ENCODE measurements around the gene OGFOD3. TPM values are rescaled to one million over a fixed set of nuclear protein-coding genes. Genes with fewer than 3 reads are reported as not detected.
"Not testable (repeated sequence)": the region's sequence is repeated elsewhere in the genome, so short reads cannot be mapped to it uniquely, and the experiment has no call there.

The OGFOD3 gene
- total RNA-seq, 1 experiment from 2014 or later = 40.8 TPM

DNA sequence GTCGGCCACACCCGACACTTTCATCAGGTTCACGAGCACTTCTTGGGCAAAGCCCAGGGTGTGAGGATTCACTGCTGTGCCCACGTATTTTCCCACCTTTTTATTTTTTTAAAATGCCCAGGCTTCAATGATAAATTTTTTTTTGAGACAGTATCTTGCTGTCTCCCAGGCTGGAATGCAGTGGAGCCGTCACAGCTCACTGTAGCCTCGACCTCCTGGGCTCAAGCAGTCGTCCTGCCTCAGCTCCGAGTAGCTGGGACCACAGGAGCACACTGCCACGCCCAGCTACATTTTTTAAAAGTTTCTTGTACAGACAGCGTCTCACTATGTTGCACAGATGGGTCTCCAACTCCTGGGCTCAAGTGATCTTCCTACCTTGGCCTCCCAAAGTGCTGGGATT lies 29.0 kb downstream of the OGFOD3 start:
- no peak for DNase-seq (ENCODE audit: low read depth)

- DNase-seq (ENCODE audit: low read depth) = no peak
These were observed 29.5 kb downstream of the OGFOD3 start for GRCh38 chr17:82388922-82389283.

DNA sequence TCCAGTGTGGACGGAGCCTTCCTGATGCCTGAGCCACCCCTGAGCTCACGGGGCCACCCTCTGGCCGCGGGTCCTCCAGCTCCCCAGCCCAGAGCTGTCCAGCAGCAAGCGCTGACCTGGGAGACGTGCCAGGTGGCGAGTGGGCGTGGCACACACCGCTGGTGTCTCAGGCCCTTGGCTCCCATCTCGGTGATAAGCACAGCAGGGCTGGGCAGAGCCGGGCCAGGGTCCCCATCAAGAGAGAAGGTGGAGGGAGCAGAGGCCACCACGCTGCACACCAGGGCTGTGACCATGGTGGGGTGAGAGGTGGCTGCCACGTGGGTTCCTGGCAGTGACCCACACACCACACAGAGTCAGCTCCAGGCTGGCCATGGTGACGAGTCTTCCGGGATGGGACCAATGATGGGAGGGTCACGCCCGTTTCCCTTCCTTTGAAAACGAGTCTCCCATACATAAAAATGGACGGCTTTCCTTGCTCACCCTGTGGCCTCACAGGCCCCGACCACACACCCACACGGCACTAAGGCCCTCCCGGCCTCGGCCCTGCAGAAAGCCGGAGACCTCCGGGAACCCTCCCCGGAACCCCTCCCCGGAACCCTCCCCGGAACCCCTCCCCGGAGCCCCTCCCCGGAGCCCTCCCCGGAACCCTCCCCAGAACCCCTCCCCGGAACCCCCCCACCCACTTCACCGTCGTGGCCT lies 30.0 kb downstream of the OGFOD3 start:
- DNase-seq (ENCODE audit: low read depth) = peak; percentile 18

DNA sequence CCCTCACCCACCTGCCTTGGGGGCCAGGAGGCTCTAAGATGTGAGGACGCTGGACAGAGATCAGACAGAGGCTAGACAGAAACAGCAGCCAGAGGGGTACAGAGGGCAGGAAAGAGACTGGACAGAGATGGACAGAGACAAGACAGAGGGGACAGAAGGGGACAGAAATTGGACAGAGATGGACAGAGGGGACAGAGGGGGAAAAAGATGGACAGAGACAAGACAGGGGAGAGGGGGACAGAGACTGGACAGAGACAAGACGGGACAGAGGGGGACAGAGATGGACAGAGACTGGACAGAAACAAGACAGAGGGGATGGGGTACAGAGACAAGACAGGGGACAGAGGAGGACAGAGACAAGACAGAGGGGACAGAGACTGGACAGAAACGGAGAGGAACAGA lies 30.7 kb downstream of the OGFOD3 start:
- DNase-seq (ENCODE audit: low read depth) = no peak

- no peak for DNase-seq (ENCODE audit: low read depth)
These were observed 31.3 kb downstream of the OGFOD3 start for GRCh38 chr17:82386881-82387704.

DNA sequence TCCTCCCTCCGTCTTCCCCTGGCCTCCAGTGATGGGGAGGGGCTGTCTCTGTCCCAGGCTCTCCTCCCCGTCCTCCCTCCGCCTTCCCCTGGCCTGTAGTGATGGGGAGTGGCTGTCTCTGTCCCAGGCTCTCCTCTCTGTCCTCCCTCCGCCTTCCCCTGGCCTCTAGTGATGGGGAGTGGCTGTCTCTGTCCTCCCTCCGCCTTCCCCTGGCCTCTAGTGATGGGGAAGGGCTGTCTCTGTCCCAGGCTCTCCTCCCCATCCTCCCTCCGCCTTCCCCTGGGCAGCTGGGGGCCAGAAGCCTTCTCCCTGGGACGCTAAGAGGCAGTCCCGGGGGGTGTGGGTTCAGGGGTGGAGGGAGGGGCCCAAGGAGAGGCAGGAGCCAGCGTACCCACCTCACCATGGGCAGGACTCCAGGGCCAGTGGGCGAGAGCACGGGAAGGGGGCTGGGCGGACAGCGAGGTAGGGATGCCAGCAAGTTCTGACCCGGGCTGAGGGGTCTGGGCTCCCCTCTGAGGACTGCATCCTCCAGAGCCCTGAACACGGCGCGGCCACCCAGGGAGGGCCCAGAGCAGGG lies 32.0 kb downstream of the OGFOD3 start:
- no peak for DNase-seq (ENCODE audit: low read depth)

GRCh38 chr17:82385559-82386254 lies 32.7 kb downstream of the OGFOD3 start:
- no peak for DNase-seq (ENCODE audit: low read depth)

- peak; percentile 20 for DNase-seq (ENCODE audit: low read depth)
These were observed 33.5 kb downstream of the OGFOD3 start for GRCh38 chr17:82384730-82385481.

DNA sequence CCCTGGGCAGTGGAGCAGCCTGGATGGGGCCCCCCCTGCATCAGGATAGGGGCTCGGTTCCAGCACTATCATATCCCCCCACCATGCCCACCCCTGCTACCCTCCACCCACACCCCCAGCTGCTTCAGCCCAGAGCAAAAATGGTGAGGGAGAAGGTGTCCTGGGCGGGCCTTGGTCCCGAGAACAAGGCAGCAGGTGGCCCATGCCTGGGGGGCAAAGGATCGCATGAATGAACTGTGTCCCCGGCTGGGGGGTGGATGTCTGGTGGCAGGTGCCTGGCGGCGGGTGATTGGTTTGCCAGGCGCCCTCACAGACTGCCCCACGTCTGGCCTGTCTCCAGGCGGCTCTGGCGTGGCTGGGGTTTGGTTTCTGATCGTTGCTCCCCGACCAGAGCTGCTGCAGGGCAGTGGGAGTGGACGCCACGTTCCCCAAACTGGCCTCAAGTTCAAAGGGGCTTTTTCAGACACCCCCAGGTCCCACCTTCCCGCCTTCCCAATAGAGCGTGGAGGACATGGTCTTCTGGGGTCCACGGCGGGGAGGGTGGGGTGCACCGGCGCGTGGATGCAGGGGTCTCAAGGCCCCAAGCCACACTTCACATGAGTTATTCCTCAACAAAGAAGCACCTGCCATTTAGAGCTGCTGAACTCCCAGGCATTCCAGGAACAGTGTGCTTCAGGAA lies 34.2 kb downstream of the OGFOD3 start:
- DNase-seq (ENCODE audit: low read depth) = no peak

GRCh38 chr17:82383411-82383810 lies 35.0 kb downstream of the OGFOD3 start:
- no peak for DNase-seq (ENCODE audit: low read depth)

DNA sequence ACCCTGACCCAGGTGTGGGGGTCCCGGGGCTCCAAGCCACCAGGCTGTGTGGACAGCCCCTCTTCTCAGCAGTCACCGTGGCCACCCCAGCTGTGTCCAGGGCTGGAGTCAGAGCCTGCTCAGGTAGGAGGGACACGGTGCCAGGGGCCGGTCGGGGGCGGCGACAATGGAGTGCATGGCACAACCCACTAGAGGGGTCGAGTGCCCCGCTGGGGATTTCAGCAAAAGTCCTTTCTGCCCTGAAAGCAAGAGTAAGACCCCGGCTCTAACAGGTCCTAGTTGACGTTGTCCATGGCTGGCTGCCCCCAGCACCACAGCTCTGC lies 35.5 kb downstream of the OGFOD3 start:
- no peak for DNase-seq (ENCODE audit: low read depth)

GRCh38 chr17:82382220-82382932 lies 36.0 kb downstream of the OGFOD3 start:
- not testable (repeated sequence) for DNase-seq (ENCODE audit: low read depth)

DNA sequence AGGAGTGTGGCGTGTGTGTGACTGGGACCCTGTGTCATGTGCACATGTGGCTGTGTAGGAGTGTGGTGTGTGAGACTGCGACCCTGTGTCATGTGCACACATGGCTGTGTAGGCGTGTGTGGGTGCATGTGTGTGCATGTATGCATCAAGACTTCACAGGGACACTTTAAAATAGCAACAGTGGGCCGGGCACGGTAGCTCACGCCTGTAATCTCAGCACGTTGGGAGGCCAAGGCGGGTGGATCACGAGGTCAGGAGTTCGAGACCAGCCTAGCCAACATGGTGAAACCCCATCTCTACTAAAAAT lies 36.7 kb downstream of the OGFOD3 start:
- not testable (repeated sequence) for DNase-seq (ENCODE audit: low read depth)

- DNase-seq (ENCODE audit: low read depth) = no peak
These were observed 37.3 kb downstream of the OGFOD3 start for GRCh38 chr17:82380860-82381702.

DNA sequence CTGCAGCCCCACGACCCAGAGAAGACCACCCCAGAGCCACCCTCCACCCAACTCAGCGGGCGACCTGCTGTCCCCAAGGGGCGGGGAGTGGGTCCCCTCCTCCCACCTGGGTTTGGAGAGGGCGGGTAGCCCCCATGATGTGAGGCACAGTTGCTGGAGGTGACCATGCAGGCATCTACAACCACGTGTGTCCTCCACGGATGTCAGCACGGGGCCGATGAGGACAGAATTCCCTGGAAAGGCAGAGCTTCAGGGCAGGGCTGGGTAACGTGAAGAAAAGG lies 39.7 kb downstream of the OGFOD3 start:
- no peak for DNase-seq (ENCODE audit: low read depth)

DNA sequence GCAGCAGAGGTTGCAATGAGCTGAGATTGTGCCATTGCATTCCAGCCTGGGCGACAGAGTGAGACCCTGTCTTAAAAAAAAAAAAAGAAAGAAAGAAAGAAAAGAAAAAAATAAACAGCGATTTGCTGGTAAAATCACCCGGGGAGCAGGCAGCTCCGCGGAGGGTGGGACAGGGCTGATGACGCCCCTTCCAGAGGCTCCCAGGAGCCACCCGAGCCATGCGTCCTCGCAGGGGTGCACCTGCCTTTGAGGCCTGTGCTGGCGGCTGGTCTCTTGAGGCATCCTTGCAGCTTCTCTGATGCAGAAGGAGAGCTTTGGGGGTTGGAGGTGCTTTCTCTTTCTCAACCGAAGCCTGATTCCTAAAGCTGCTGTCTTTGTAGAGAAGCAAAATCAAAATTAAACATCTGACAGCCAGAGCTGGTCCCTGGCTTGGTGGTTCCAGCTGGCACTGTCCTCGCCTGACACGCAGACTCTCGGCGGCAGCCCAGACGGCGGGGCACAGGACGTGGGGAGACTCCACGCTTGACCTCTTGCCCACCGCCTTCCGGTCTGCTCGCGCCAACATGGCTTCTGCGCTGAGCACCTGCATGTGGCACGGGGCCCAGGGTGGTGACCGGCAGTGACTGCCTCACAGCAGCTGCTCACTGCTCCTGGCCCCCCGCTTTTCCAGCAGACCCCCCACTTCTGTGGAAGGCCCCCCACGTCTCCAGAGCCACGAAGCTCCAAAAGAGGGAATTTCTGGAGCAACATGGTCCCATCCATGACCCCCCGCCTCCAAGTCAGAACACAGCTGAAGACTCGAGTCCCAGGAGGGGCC lies 40.3 kb downstream of the OGFOD3 start:
- DNase-seq (ENCODE audit: low read depth) = no peak

GRCh38 chr17:82377294-82377693 lies 41.1 kb downstream of the OGFOD3 start:
- not testable (repeated sequence) for DNase-seq (ENCODE audit: low read depth)

DNA sequence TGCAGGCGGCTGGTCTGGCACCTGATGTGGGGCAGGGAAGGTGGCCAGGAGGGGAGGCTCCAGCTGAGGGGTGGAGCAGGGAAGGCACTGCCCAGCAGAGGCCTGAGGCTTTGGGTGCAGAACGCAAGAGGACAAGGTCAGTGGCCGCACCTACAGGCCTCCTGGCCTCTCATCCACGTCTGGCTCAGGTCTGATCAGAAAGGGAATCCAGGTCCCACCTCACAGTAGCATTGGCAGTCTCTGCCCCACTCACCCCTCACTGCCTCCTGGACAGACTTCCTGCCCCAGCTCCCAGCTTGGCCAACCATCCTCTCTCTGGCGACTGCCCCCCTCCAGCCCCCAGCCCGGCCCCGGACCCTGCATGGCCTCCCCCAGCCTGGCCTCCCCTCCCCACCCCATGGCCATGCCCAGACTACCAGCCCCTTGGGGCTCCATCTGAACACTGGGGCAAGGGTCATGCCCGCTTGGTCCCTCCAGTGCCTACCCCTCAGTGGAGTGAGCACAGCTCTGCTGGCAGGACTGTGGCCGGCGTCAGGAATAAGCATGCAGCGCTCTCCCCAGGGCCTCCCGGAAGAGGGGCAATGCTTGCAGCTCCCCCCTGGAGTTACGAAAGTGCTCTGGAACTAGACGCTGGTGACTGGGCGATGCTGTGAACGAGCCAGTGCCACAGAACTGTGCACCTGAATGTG lies 42.2 kb downstream of the OGFOD3 start:
- DNase-seq (ENCODE audit: low read depth) = no peak
